GM12878 (cell line): ENCODE data around the gene SHROOM4. TPM values are rescaled to one million over a fixed set of nuclear protein-coding genes. Genes with fewer than 3 reads are reported as not detected.

Experiments used
- ATAC-seq: fragments of 200-7000 bp; cut with Tn5 transposase; 3 replicates; pipeline ENCODE4 v1.9.1; 2020; ENCODE audit warnings: mild to moderate bottlenecking, moderate library complexity
- BruUV-seq: library from RNA; stranded (reverse); fragments of 400-500 nt; replicated peaks from 2 replicates; lab custom pipeline; 2021; lab: Mats Ljungman, UMichigan
- CTCF ChIA-PET: fragments of 300-600 bp; sonication (Branson Sonifier 250); formaldehyde crosslinking; extraction: SDS; loops from one replicate; lab custom pipeline; 2021; ENCODE audit warnings: inconsistent platforms; lab: Yijun Ruan, JAX
- POLR2A ChIA-PET: fragments of 350-600 bp; formaldehyde crosslinking; extraction: SDS; loops from one replicate; lab custom pipeline; 2021; ENCODE audit warnings: inconsistent platforms; lab: Charles Lee
- RAD21 ChIA-PET: fragments of 300-600 bp; sonication (Branson Sonifier 250); formaldehyde crosslinking; loops from one replicate; lab custom pipeline; 2023; ENCODE audit warnings: antibody characterized with exemption; ENCODE audit not compliant: unreplicated experiment; lab: Charles Lee
- SMC1A ChIA-PET: fragments of 300-600 bp; sonication (Branson Sonifier 250); formaldehyde crosslinking; loops from one replicate; lab custom pipeline; 2023; ENCODE audit not compliant: unreplicated experiment, uncharacterized antibody; lab: Charles Lee
- DNase-seq: peaks from one replicate; pipeline ENCODE4 v3.0.0-alpha.2; 2011; ENCODE audit warnings: low read depth, low spot score
- FAIRE-seq: peaks from 3 replicates; lab custom pipeline; 2011; peaks lifted over from hg19 to GRCh38; lab: Jason Lieb, UNC
- H2AFZ ChIP-seq: 2 replicates; pipeline ENCODE4 v1.6.0; 2011; ENCODE audit warnings: low read depth, low read length, control low read depth; ENCODE audit not compliant: control insufficient read depth
- H3K27ac ChIP-seq: 2 replicates; pipeline ENCODE4 v1.5.1; 2011; ENCODE audit warnings: control low read depth; ENCODE audit not compliant: control insufficient read depth, insufficient read depth
- H3K27me3 ChIP-seq, 2 experiments: replicated peaks in 1 of 2; 2 replicates each; pipeline versions ENCODE4 v1.6.0 to v1.6.1; 2011; ENCODE audit warnings: low read length in 1 of 2; ENCODE audit not compliant: control insufficient read depth in 2 of 2, insufficient read depth in 2 of 2
- H3K36me3 ChIP-seq, 2 experiments: 2 replicates each; pipeline ENCODE4 v1.5.1; 2011; ENCODE audit warnings: low read length in 1 of 2; ENCODE audit not compliant: control insufficient read depth in 2 of 2, insufficient read depth in 2 of 2
- H3K4me1 ChIP-seq: 2 replicates; pipeline ENCODE4 v1.6.1; 2011; ENCODE audit warnings: mild to moderate bottlenecking, low read length, moderate library complexity, mixed read lengths; ENCODE audit not compliant: control insufficient read depth, insufficient read depth
- H3K4me2 ChIP-seq: 2 replicates; pipeline ENCODE4 v1.6.0; 2011; ENCODE audit warnings: control low read depth; ENCODE audit not compliant: control insufficient read depth, insufficient read depth
- H3K4me3 ChIP-seq: fragments of 200-600 bp; sonication (generic); 2 replicates; pipeline ENCODE4 v1.5.1; 2016
- H3K79me2 ChIP-seq: 2 replicates; pipeline ENCODE4 v1.6.0; 2011; ENCODE audit warnings: low read length; ENCODE audit not compliant: control insufficient read depth, insufficient read depth
- H3K9ac ChIP-seq: 2 replicates; pipeline ENCODE4 v1.8.0; 2011; ENCODE audit warnings: low read length, control low read depth, mixed read lengths; ENCODE audit not compliant: control insufficient read depth, insufficient read depth
- H3K9me3 ChIP-seq: replicated peaks from 3 replicates; pipeline ENCODE4 v1.5.1; 2011; ENCODE audit warnings: mild to moderate bottlenecking, low read length; ENCODE audit not compliant: control insufficient read depth, insufficient read depth
- H4K20me1 ChIP-seq: 2 replicates; pipeline ENCODE4 v1.6.0; 2011; ENCODE audit not compliant: control insufficient read depth, insufficient read depth
- BHLHE40 ChIP-seq, 2 experiments: fragments of 450-650 bp in 1 of 2; IDR thresholded peaks; 2 replicates each; pipeline ENCODE4 v1.6.1; 2011 to 2017; ENCODE audit warnings: low read depth in 2 of 2, borderline replicate concordance in 1 of 2, improper control_type of control experiment in 1 of 2, low read length in 1 of 2, mild to moderate bottlenecking in 1 of 2
- DPF2 ChIP-seq: fragments of 450-650 bp; IDR thresholded peaks from 2 replicates; pipeline ENCODE4 v1.6.1; 2017; ENCODE audit warnings: mild to moderate bottlenecking
- FOXK2 ChIP-seq: fragments of 450-650 bp; IDR thresholded peaks from 2 replicates; pipeline ENCODE4 v1.6.1; 2017; ENCODE audit warnings: mild to moderate bottlenecking, moderate library complexity
- MEF2B ChIP-seq: fragments of 450-650 bp; IDR thresholded peaks from 2 replicates; pipeline ENCODE4 v1.6.1; 2018; ENCODE audit warnings: mild to moderate bottlenecking, moderate library complexity; ENCODE audit not compliant: partially characterized antibody, poor library complexity, severe bottlenecking
- NRF1 ChIP-seq: conservative IDR thresholded peaks from 2 replicates; pipeline ENCODE4 v1.6.1; 2011; ENCODE audit warnings: mild to moderate bottlenecking, low read depth, low read length, improper control_type of control experiment
- POLR2AphosphoS2 ChIP-seq: IDR thresholded peaks from 2 replicates; pipeline ENCODE4 v1.6.1; 2011; ENCODE audit warnings: low read depth, mild to moderate bottlenecking, low read length, improper control_type of control experiment, moderate library complexity
- USF1 ChIP-seq: IDR thresholded peaks from 2 replicates; pipeline ENCODE4 v1.6.1; 2011; ENCODE audit warnings: borderline replicate concordance, low read depth, mild to moderate bottlenecking, moderate library complexity, mixed read lengths, low read length; ENCODE audit not compliant: insufficient read depth; ENCODE audit errors: extremely low read length
- ZBTB4 ChIP-seq: fragments of 450-650 bp; formaldehyde crosslinking; IDR thresholded peaks from 2 replicates; pipeline ENCODE4 v1.4.0; 2022; ENCODE audit warnings: mild to moderate bottlenecking, moderate library complexity
- ZNF622 ChIP-seq: fragments of 450-650 bp; IDR thresholded peaks from 2 replicates; pipeline ENCODE4 v1.6.1; 2017; ENCODE audit warnings: mild to moderate bottlenecking, inconsistent platforms
- WGBS: methylation state at CpG from one replicate; pipeline ENCODE4 v1.1.6; 2016; ENCODE audit warnings: low lambda C conversion rate; ENCODE audit not compliant: insufficient replicate concordance, insufficient coverage; ENCODE audit errors: missing lambda C conversion rate; 5-methylcytosine and 5-hydroxymethylcytosine counted together
- in situ Hi-C: fragments of 300-500 bp; cut with MboI; formaldehyde crosslinking; loops from 9 replicates; pipeline ENCODE4 v1.14.3; 2018; ENCODE audit warnings: mixed read lengths
- intact Hi-C: fragments of 100-400 bp; cut with micrococcal nuclease; formaldehyde crosslinking; loops from one replicate; pipeline ENCODE4 v1.14.2; 2022; ENCODE audit not compliant: unreplicated experiment
- polyA plus RNA-seq, 11 experiments: library from polyadenylated mRNA; depleted of rRNA in 4 of 11; unstranded in 6 of 11; stranded (reverse) in 5 of 11; fragments of >200 nt; fragmentation: Nextera tagmentation in 4 of 11; fragmentation: Illumina TruSeq in 1 of 11; extraction: Ambion mirVana in 4 of 11; extraction: Trizol in 1 of 11; gene quantifications; 1 replicate in 1 of 11; 2 replicates in 10 of 11; pipeline versions ENCODE4 v1.2.1 to v1.2.3, GENCODE V29; 2011 to 2016; ENCODE audit warnings: inconsistent platforms in 2 of 11, missing spikeins in 2 of 11, low read depth in 1 of 11
- total RNA-seq, 4 experiments: library from RNA; depleted of rRNA in 3 of 4; stranded (reverse); fragments of >200 nt in 3 of 4; fragmentation: Illumina TruSeq in 1 of 4; extraction: Trizol in 1 of 4; gene quantifications; 2 replicates each; pipeline versions ENCODE4 v1.2.1 to v1.2.3, GENCODE V29; 2013 to 2021

Gene SHROOM4
- total and polyA plus RNA-seq, 10 of the 15 experiments (the other 5 are each of a cell fraction or from before 2014, with no cell fraction given): 0.01 to 0.03 TPM; not detected in 8

DNA sequence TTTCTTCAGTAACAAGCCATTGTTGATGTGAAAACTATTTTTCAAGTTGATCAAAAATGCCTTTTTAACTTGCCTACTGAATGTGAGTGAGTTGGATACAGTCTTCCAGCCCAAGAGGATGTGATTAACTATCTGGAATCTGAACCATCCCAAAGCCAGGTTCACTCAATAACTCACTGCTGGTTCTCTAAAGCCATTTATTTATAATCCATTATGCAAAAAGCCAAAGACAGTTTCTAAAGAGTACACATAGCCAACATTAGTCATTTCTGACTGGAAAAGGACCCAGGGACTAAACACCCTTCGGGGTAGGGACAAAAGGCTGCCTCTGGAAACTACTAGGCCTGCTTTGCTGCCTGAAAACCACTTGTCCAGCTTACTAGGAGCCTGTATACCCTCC is 109.6 kb downstream of the SHROOM4 start:
- Histone ChIP-seq H4K20me1 (no peaks in the 10 kb centered on the region), H3K36me3 (no peaks in the 10 kb centered on the region), H3K27ac (no peak overlapping the region), H3K4me3 (no peak overlapping the region), H3K4me2 (no peak overlapping the region), H3K9ac (no peak overlapping the region), H3K79me2 (no peaks in the 10 kb centered on the region), H3K4me1 (no peaks in the 10 kb centered on the region), H3K9me3 (no peaks in the 10 kb centered on the region), H2AFZ (no peak overlapping the region), H3K27me3 (no peaks in the 10 kb centered on the region; a peak in 1 of 4 replicates)
- ChIA-PET POLR2A (no interaction called here), CTCF (no interaction called here), RAD21 (no interaction called here), SMC1A (no interaction called here)
- FAIRE-seq (no peak), DNase-seq (no peak), ATAC-seq (no peak)
- BruUV-seq: no TSS peak
- TF ChIP-seq ZBTB4 (CRISPR knock-in tag) (no peak), POLR2AphosphoS2 (no peak), ZNF622 (no peak), NRF1 (no peak), FOXK2 (no peak), MEF2B (no peak), USF1 (no peak), BHLHE40 (IDR thresholded peaks at IDR 0.05; ENCODE audit: borderline replicate concordance in 1 of 2, low read depth in 2 of 2, low read length in 1 of 2) (no peak), DPF2 (no peak)
- intact Hi-C loops (no loop called here), in situ Hi-C loops (no loop called here)
- 5% methylated on average over 1 of the region's 1 CpG for WGBS
